Thyroid gland (tissue), 4 donors: ENCODE results near the gene EXOC3. TPM values are rescaled to one million over a fixed set of nuclear protein-coding genes. Genes with fewer than 3 reads are reported as not detected.

Experiments
- DNase-seq, 2 donors: peaks; one replicate each; pipeline ENCODE4 v3.0.0-alpha.2; 2019
- H3K27ac ChIP-seq, 3 donors: fragments of 200-600 bp; sonication (generic); 1 replicate in 2 of 3; 2 replicates in 1 of 3; pipeline ENCODE4 v1.5.1; 2016 to 2019; ENCODE audit warnings: mild to moderate bottlenecking in 1 of 3, moderate library complexity in 1 of 3
- H3K27me3 ChIP-seq: fragments of 200-600 bp; sonication (generic); one replicate; pipeline ENCODE4 v1.5.1; 2019
- H3K36me3 ChIP-seq, 2 donors: fragments of 200-600 bp; sonication (generic); one replicate each; pipeline ENCODE4 v1.5.1; 2016 to 2019
- H3K4me1 ChIP-seq, 2 donors: fragments of 200-600 bp; sonication (generic); one replicate each; pipeline ENCODE4 v1.5.1; 2017 to 2019
- H3K4me3 ChIP-seq, 3 donors: fragments of 200-600 bp; sonication (generic); replicated peaks in 1 of 3; 1 replicate in 2 of 3; 2 replicates in 1 of 3; pipeline ENCODE4 v1.5.1; 2016; ENCODE audit warnings: mild to moderate bottlenecking in 1 of 3
- H3K9me3 ChIP-seq: fragments of 200-600 bp; sonication (generic); one replicate; pipeline ENCODE4 v1.5.1; 2017
- CTCF ChIP-seq, 6 experiments: fragments of 200-600 bp in 3 of 6; fragments of 450-650 bp in 3 of 6; sonication (generic) in 3 of 6; IDR thresholded peaks; one replicate each; pipeline ENCODE4 v1.5.1; 2016 to 2019; ENCODE audit warnings: antibody characterized with exemption in 6 of 6, mild to moderate bottlenecking in 2 of 6, inconsistent platforms in 1 of 6, moderate library complexity in 1 of 6
- POLR2A ChIP-seq, 2 donors: fragments of 450-650 bp; IDR thresholded peaks; one replicate each; pipeline ENCODE4 v1.6.1; 2017; ENCODE audit warnings: antibody characterized with exemption in 2 of 2, mild to moderate bottlenecking in 2 of 2, moderate library complexity in 1 of 2
- WGBS, 2 donors: methylation state at CpG; one replicate each; pipeline ENCODE4 v1.1.5; 2017; 5-methylcytosine and 5-hydroxymethylcytosine counted together
- intact Hi-C: fragments of 100-400 bp; cut with DNase I; formaldehyde crosslinking; loops from one replicate; pipeline ENCODE4 v1.15.1; 2023
- total RNA-seq, 4 donors: library from RNA; depleted of rRNA; stranded (reverse); fragments of >200 nt; gene quantifications; one replicate each; pipeline ENCODE4 v1.2.3, GENCODE V29; 2016

Gene EXOC3
- total RNA-seq, 4 donors from 2014 or later: 39.7 to 49.6 (median 45.0) TPM

GRCh38 chr5:478369-478981 is 35.5 kb downstream of the EXOC3 start:
- intact Hi-C loops: no loop called here
- TF ChIP-seq POLR2A (IDR thresholded peaks at IDR 0.05) (no peak), CTCF (IDR thresholded peaks at IDR 0.05) (no peak)
- Histone ChIP-seq H3K36me3 (no peaks in the 10 kb centered on the region), H3K27me3 (peaks cover 17% of the 10 kb centered on the region), H3K27ac (no peak overlapping the region), H3K4me1 (peaks cover 8 to 10% of the 10 kb centered on the region in 2 donors), H3K9me3 (no peaks in the 10 kb centered on the region), H3K4me3 (no peak overlapping the region)
- WGBS, 2 donors: 79 to 80% methylated on average over 7 to 15 of the region's 18 CpGs
- DNase-seq: no peak

GRCh38 chr5:478982-479535 is 36.1 kb downstream of the EXOC3 start:
- 70 to 78% methylated on average over 2 to 15 of the region's 18 CpGs for WGBS, 2 donors
- Histone ChIP-seq H3K36me3 (no peaks in the 10 kb centered on the region), H3K27me3 (peaks cover 17% of the 10 kb centered on the region), H3K27ac (no peak overlapping the region), H3K4me3 (no peak overlapping the region), H3K4me1 (peaks cover 7 to 8% of the 10 kb centered on the region in 2 donors), H3K9me3 (no peaks in the 10 kb centered on the region)
- intact Hi-C loops: no loop called here
- TF ChIP-seq CTCF (IDR thresholded peaks at IDR 0.05) (no peak), POLR2A (IDR thresholded peaks at IDR 0.05) (no peak)
- DNase-seq: no peak

- Histone ChIP-seq H3K4me3 (no peak overlapping the region), H3K36me3 (no peaks in the 10 kb centered on the region), H3K9me3 (no peaks in the 10 kb centered on the region), H3K27ac (no peak overlapping the region), H3K4me1 (peaks cover 5 to 7% of the 10 kb centered on the region in 2 donors), H3K27me3 (peaks cover 17% of the 10 kb centered on the region)
- no peak for TF ChIP-seq CTCF (IDR thresholded peaks at IDR 0.05)
- TF ChIP-seq POLR2A (IDR thresholded peaks at IDR 0.05): no peak
- no peak for DNase-seq
- WGBS, 2 donors: 75 to 78% methylated on average over 11 to 34 of the region's 34 CpGs
- intact Hi-C loops: no loop called here
Observed at GRCh38 chr5:479566-480319, 36.8 kb downstream of the EXOC3 start.

GRCh38 chr5:481347-481746 is 38.4 kb downstream of the EXOC3 start:
- H3K4me3 ChIP-seq: no peak overlapping the region
- 76 to 82% methylated on average over 21 to 22 of the region's 23 CpGs for WGBS, 2 donors
- TF ChIP-seq POLR2A (IDR thresholded peaks at IDR 0.05) (no peak), CTCF (IDR thresholded peaks at IDR 0.05) (no peak)
- H3K27ac ChIP-seq: no peak overlapping the region
- no peaks in the 10 kb centered on the region for H3K4me1 ChIP-seq
- intact Hi-C loops: no loop called here
- no peaks in the 10 kb centered on the region for H3K9me3 ChIP-seq
- H3K27me3 ChIP-seq: peaks cover 15% of the 10 kb centered on the region
- no peak for DNase-seq
- no peaks in the 10 kb centered on the region for H3K36me3 ChIP-seq

GRCh38 chr5:482021-482420 is 39.0 kb downstream of the EXOC3 start:
- intact Hi-C loops: no loop called here
- Histone ChIP-seq H3K27me3 (peaks cover 11% of the 10 kb centered on the region), H3K36me3 (no peaks in the 10 kb centered on the region), H3K4me1 (no peaks in the 10 kb centered on the region), H3K27ac (no peak overlapping the region), H3K9me3 (no peaks in the 10 kb centered on the region), H3K4me3 (no peak overlapping the region)
- TF ChIP-seq POLR2A (IDR thresholded peaks at IDR 0.05) (no peak), CTCF (IDR thresholded peaks at IDR 0.05) (no peak)
- DNase-seq: no peak
- 67% methylated on average over 1 of the region's 24 CpGs; no CpG with 5 or more reads in 1 of the 2 donors for WGBS, 2 donors
